ENCODE data around the gene CPA1.

Gene CPA1

GRCh38 chr7:130379921-130380860 is at the start of gene CPA1:
Gene CPA1 (plus strand): TSS chr7:130380494. CDS start chr7:130380521, 27 bp downstream.
- DNase-seq (ENCODE audit: low read depth in 2 of 2) = no peak

DNA sequence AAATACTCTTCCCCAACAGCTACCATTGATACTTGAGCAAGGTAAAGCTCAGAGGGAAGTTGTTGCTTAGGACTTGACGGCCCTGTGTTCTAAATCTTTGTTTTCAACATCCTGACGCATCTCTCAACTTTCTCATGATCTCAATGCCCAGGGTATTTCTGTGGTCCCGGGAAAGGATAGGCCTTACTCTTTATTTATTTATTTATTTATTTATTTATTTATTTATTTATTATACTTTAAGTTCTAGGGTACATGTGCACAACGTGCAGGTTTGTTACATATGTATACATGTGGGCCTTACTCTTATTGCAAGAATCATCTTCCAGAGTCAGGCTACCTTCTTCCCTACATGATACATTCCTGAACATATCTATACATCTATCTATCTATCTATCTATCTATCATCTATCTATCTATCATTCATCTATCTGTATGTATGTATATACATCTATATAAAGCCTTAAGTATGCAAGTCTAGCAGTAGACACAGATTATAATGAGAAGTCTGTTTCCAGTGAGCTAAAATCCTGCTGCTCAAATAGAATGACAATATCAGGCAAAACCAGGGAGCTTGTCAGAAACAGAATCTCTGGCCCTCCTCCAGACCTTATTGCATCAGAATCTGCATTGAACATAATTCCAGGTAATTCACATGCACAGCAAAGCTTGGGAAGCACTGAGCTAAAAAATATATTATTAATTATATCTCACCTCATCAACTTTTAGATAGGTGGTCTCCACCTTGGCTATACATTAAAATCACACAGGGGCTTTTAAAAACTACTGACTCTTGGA is 47.8 kb upstream of the CPA1 start:
- DNase-seq (ENCODE audit: low read depth in 2 of 2) = no peak

GRCh38 chr7:130333832-130334231 is 46.5 kb upstream of the CPA1 start:
- DNase-seq (ENCODE audit: low read depth in 2 of 2) = no peak

GRCh38 chr7:130334274-130334673 is 46.0 kb upstream of the CPA1 start:
- DNase-seq (ENCODE audit: low read depth in 2 of 2) = no peak

- DNase-seq (ENCODE audit: low read depth in 2 of 2) = no peak
These were observed 42.8 kb upstream of the CPA1 start for GRCh38 chr7:130337410-130337971.

DNA sequence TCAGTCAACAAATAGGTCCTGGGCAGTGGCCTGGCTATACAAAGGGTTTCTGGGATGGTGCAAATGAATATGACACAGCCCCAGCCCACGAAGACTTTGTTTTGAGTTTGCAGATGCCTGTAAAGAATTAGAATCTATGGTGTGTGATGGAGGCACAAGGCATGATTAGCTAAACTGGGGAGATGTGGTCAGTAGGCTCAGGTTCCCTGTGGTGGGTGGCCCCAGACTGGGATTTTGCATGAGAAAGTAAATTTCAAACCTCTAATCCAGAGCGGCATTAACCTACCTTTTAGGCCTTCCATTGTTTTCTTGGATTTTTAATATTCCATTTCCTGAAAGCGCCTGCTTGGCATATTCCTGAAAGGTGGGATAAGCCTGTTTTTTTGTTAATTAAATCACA is 42.1 kb upstream of the CPA1 start:
- DNase-seq (ENCODE audit: low read depth in 2 of 2) = no peak

GRCh38 chr7:130341882-130342281 is 38.4 kb upstream of the CPA1 start:
- DNase-seq (ENCODE audit: low read depth in 2 of 2) = no peak

DNA sequence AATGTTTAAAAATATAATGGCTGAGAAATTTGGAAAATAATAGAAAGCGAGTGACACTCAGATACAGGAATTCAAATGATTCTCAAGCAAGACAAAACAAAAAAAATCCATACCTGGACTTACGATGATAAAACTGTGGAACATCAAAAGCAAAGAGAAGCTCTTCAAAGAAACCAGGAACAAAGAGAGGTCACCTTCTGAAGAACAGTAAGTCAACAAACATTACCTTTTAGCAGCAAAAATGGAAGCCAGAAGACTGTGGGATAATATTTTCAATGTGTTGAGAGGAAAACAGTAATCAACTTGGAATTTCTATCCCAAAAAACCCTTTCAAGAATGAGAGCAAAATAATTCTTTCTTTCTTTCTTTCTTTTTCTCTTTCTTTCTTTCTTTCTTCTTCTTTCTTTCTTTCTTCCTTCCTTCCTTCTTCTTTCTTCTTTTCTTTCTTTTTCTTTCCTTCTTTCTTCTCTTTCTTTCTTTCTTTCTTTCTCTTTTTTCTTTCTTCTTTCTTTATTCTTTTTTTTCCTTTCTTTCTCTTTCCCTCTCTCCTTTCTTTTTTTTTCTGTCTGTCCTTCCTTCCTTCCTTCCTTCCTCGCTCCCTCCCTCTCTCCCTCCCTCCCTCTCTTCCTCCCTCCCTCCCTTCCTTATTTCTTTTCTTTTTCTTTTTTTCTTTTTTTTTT is 37.5 kb upstream of the CPA1 start:
- DNase-seq (ENCODE audit: low read depth in 2 of 2) = no peak

GRCh38 chr7:130344271-130344866 is 35.9 kb upstream of the CPA1 start, which contains the start of gene CPA5:
Gene CPA5 (plus strand): TSS chr7:130344816. CDS start chr7:130346486, 1,670 bp downstream.
- no peak for DNase-seq (ENCODE audit: low read depth in 2 of 2)

GRCh38 chr7:130345136-130345535 is 35.2 kb upstream of the CPA1 start:
- no peak for DNase-seq (ENCODE audit: low read depth in 2 of 2)

DNA sequence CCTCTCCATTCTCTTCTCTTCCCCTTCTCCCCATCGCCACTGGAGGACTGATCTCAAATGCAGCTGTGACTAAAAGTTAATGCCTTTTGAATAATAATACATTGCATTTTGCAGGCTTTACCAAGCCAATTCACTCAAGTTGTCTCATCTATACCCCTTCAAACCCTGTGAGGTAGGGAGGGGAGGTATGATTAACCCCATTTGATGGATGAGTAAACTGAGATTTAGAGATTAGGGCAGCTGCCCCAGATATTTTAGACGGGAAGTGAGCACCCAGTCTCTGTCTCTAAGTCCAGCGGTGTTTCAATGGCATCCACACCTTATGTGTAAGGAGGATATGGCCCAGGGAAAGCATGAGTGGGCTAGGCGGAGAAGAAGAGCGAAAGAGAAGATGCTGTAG is 34.6 kb upstream of the CPA1 start:
- DNase-seq (ENCODE audit: low read depth in 2 of 2) = no peak

- DNase-seq (ENCODE audit: low read depth in 2 of 2) = no peak
These were observed 34.0 kb upstream of the CPA1 start for GRCh38 chr7:130346177-130346905.

- DNase-seq (ENCODE audit: low read depth in 2 of 2) = no peak
These were observed 33.4 kb upstream of the CPA1 start for GRCh38 chr7:130346941-130347340.

DNA sequence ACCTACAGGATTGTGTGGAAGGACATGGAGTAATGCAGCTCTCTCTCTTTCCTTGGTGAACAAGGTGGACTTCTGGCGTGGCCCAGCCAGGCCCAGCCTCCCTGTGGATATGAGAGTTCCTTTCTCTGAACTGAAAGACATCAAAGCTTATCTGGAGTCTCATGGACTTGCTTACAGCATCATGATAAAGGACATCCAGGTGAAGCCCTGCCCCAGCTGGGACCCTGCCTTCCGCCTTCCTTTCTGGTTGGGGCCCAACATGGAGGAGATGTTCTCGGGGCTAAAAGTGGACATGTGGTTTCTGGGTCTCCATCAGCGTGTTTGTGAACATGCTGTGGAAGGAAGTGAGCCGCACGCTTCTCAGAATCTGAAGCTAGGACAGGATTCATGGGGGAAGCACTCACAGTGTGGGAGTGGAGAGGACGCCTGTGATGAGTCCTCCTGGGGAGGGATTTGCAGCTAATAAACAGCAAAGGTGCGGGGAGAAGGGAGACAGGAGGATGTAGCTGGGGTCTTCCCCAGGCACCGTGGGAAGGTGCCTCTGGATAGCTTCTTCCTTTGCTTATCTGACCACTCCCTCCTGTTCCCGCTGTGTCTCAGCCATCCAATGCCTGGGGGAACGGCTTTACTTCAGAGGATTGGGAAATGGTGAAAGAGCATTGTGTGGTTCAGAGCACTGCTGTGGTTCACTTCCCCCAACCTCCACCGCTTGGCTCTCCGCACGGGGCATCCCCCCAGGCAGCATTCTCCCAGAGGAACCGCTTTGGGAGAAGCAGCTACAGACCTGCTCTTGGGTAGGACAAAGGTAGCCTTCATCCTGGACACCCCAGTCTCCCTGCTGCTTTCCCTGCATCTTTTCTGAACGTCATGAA is 30.1 kb upstream of the CPA1 start:
- DNase-seq (ENCODE audit: low read depth in 2 of 2) = no peak

DNA sequence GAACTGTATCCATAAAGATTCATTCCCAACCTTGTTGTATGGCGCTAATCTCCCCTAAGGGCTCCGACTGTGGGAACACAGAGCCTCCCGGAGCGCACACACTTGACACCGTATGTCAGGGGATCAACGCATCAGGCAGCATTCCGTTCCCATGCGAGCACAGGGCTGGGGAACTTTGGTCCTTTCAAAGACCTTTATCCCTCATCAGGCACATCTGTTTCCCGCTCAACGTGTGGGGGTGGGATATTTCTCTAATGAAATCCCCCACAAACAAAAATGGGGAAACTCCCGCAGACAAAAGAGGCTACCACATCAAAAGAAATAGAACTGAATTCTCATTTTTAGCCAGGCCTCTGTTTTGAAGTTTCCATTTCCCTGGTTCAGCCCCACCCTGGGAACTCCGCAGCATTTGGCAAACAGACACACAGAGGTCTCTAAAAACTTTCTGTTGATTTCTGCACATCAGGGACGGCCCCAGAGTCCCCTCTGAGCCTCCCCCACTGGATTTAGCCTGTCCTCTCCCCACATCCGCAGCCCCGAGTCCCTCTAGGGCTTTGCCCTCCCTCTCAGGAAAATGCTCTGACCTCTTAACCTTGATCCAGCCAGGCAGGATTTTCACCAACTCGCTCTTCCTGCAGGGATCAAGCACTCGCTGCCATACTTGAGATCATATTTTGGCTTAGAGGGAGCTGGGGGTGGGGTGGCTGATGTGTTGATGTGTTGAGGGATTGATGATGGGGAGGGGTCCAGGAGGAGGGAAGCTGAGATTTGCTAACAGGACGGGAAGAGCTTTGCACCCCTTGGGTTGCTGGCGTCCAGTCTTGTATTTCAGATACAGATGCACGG is 29.1 kb upstream of the CPA1 start:
- no peak for DNase-seq (ENCODE audit: low read depth in 2 of 2)

GRCh38 chr7:130351791-130352090 is 28.6 kb upstream of the CPA1 start:
- no peak for DNase-seq (ENCODE audit: low read depth in 2 of 2)

DNA sequence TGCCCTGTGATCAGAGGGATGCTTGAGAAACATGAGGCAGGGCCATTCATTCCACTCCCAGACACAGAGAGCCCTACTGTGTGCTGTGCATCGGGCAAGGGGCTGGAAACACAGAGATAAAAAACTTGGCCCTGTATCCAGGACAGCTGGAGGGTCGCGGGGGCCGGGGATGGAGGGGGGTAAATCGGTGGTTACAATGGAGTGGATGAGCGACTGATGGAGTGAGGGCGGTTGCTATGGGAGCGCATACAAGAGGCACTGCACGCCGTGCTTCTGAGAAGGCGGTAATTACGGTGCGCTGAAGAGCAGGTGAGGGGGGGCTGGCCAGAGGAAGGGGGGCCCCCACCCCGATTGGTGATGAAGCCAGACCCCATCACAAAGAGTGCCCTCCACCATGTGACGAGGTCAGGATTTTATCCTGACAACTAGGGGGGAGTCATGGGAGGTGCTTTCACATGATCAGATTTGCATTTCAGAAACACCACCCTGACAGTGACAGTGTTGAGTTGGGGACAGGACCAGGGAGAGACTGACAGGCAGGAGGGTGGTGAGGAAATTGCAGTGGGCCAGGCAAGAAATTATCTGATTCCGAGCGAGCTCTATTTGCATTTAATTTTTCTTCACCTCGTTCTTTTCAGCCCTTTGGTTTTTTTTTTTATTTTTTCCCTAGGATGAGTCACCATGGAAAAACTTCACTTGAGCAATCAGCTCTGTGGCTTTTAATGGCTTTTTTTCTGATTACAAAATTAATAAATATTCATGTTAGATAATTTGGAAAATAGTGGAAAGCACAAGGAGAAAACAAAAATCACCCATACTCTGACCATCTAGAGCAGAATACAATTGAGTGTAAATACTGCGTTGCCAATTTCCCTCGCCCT is 27.9 kb upstream of the CPA1 start:
- no peak for DNase-seq (ENCODE audit: low read depth in 2 of 2)

DNA sequence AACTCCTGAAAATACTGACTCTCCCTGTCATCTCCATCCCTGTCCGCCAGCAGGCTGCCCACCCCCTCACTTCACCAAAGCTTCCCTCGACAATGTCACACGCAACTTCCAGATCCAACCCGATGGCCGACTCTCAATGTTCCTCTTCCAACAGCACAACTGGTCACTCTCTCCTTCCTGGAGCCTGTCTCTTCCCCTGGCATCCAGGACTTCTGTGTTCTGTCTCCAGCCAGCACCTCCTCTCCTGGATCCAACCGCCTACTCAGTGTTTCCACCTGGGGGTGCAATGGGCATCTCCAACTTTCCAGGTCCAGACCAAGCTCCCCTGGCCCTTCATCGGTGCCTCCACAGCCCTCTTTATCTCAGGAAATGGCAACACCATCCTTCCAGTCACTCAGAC is 27.1 kb upstream of the CPA1 start:
- no peak for DNase-seq (ENCODE audit: low read depth in 2 of 2)

Data from stimulated activated CD8-positive, alpha-beta memory T cell treated with anti-CD3 and anti-CD28 coated beads, Interleukin-7, amount 100 ng/mL, for 4 hours (primary cell).